Left ventricle myocardium superior (tissue), 1 donor: ENCODE results near the gene C2CD2L. TPM values are rescaled to one million over a fixed set of nuclear protein-coding genes. Genes with fewer than 3 reads are reported as not detected.
"Not testable (repeated sequence)": the region's sequence is repeated elsewhere in the genome, so short reads cannot be mapped to it uniquely, and the experiment has no call there.

Source experiments
- ATAC-seq: fragments of 200-7000 bp; cut with Tn5 transposase; one replicate; pipeline ENCODE4 v1.9.1; 2020; ENCODE audit warnings: mild to moderate bottlenecking, moderate library complexity
- DNase-seq: peaks from one replicate; pipeline ENCODE4 v3.0.0-alpha.2; 2020
- intact Hi-C: fragments of 100-400 bp; cut with micrococcal nuclease; formaldehyde crosslinking; loops from one replicate; pipeline ENCODE4 v1.11.0; 2022
- long read RNA-seq: library from polyadenylated mRNA; unstranded; transcript quantifications from one replicate; pipeline ENCODE4 v2.0.0, GENCODE V29; 2021
- total RNA-seq: library from RNA; stranded (reverse); fragmentation: NEBNext Ultra II Directional; extraction: Animal tissue kit (Norgen Biotek cat#: 25700); gene quantifications from one replicate; pipeline ENCODE4 v1.2.1, GENCODE V29; 2021
- donor health status: DM: no; HTN: yes; CAD: no; lungs with severe emphysema.

C2CD2L gene
- total RNA-seq, result 9.6 TPM
- long read RNA-seq, full-length matches to known transcripts, result 8 of 13 reads
- long read RNA-seq, partial matches to known transcripts, result 2 of 13 reads
- long read RNA-seq, other reads (novel, unspliced or antisense), result 3 of 13 reads

GRCh38 chr11:119106564-119107537, at the start of gene C2CD2L:
Gene C2CD2L, plus strand, starts transcription at chr11:119107344. Its CDS starts 398 bp downstream, at chr11:119107742.
- intact Hi-C loops, result no loop called here
- peak; percentile 96 for DNase-seq
- peak; percentile 94 for ATAC-seq

GRCh38 chr11:119059128-119059527, 48.0 kb upstream of the C2CD2L start:
- DNase-seq, intact Hi-C loops: not testable (repeated sequence)

GRCh38 chr11:119061256-119061655, 45.9 kb upstream of the C2CD2L start:
- DNase-seq (no peak), ATAC-seq (no peak)
- intact Hi-C loops, result no loop called here

More at GRCh38 chr11:119059128-119059527, 48.0 kb upstream of the C2CD2L start:
- ATAC-seq, result not testable (repeated sequence)

GRCh38 chr11:119062779-119063178, 44.4 kb upstream of the C2CD2L start:
- DNase-seq, result no peak
- ATAC-seq, result no peak

GRCh38 chr11:119065369-119065768, 41.8 kb upstream of the C2CD2L start:
- DNase-seq (no peak), ATAC-seq (no peak)
- intact Hi-C loops, result no loop called here

More at GRCh38 chr11:119062779-119063178, 44.4 kb upstream of the C2CD2L start:
- intact Hi-C loops, result no loop called here

- ATAC-seq (peak; percentile 99), DNase-seq (peak; percentile 99)
- intact Hi-C loops, result no loop called here
These were observed 39.5 kb upstream of the C2CD2L start, which contains the start of gene VPS11 for GRCh38 chr11:119067371-119068222. Gene VPS11, plus strand, starts transcription at chr11:119067818. Its CDS starts 6 bp downstream, at chr11:119067824.

GRCh38 chr11:119077839-119078238, 29.3 kb upstream of the C2CD2L start:
- ATAC-seq (no peak), DNase-seq (no peak)
- intact Hi-C loops, result no loop called here

GRCh38 chr11:119078675-119079420, 28.3 kb upstream of the C2CD2L start:
- intact Hi-C loops, result no loop called here
- DNase-seq (no peak), ATAC-seq (no peak)

GRCh38 chr11:119081682-119082260, 25.4 kb upstream of the C2CD2L start:
- DNase-seq (no peak), ATAC-seq (no peak)
- intact Hi-C loops, result no loop called here

- intact Hi-C loops, result no loop called here
These were observed 22.3 kb upstream of the C2CD2L start, which contains the start of gene HMBS for GRCh38 chr11:119084663-119085436. Gene HMBS, plus strand, starts transcription at chr11:119084881. Its CDS starts 153 bp downstream, at chr11:119085034.

GRCh38 chr11:119085437-119085847, 21.7 kb upstream of the C2CD2L start:
- intact Hi-C loops, result no loop called here
- no peak for ATAC-seq
- DNase-seq, result no peak

More at GRCh38 chr11:119084663-119085436, 22.3 kb upstream of the C2CD2L start, which contains the start of gene HMBS:
- peak; percentile 96 for DNase-seq
- peak; percentile 98 for ATAC-seq

- intact Hi-C loops, result no loop called here
- no peak for DNase-seq
- ATAC-seq, result no peak
These were observed 20.0 kb upstream of the C2CD2L start for GRCh38 chr11:119087123-119087522.

GRCh38 chr11:119087747-119088241, 19.4 kb upstream of the C2CD2L start:
- ATAC-seq (no peak), DNase-seq (no peak)
- intact Hi-C loops, result no loop called here

GRCh38 chr11:119088406-119088805, 18.7 kb upstream of the C2CD2L start:
- DNase-seq (no peak), ATAC-seq (no peak)
- intact Hi-C loops, result no loop called here

GRCh38 chr11:119089319-119089718, 17.8 kb upstream of the C2CD2L start:
- intact Hi-C loops, result no loop called here
- no peak for DNase-seq
- no peak for ATAC-seq

GRCh38 chr11:119091178-119091577, 16.0 kb upstream of the C2CD2L start:
- intact Hi-C loops, result no loop called here
- ATAC-seq (no peak), DNase-seq (no peak)
